Tibial artery (tissue), 4 donors: ENCODE measurements around the gene P2RY1.

Experiments used
- DNase-seq, 2 donors: peaks; one replicate each; pipeline ENCODE4 v3.0.0-alpha.2; 2019
- H3K27ac ChIP-seq, 2 donors: fragments of 200-600 bp; sonication (generic) in 1 of 2; 1 replicate in 1 of 2; 2 replicates in 1 of 2; pipeline ENCODE4 v1.5.1; 2018 to 2019; ENCODE audit warnings: mild to moderate bottlenecking in 1 of 2
- H3K27me3 ChIP-seq, 2 donors: fragments of 200-600 bp; sonication (generic) in 1 of 2; one replicate each; pipeline versions ENCODE4 v1.5.1 to v1.6.0; 2016 to 2019
- H3K36me3 ChIP-seq, 3 donors: fragments of 200-600 bp; sonication (generic) in 2 of 3; one replicate each; pipeline ENCODE4 v1.5.1; 2016 to 2019; ENCODE audit warnings: mild to moderate bottlenecking in 2 of 3
- H3K4me1 ChIP-seq, 4 donors: fragments of 200-600 bp; sonication (generic) in 2 of 4; 1 replicate in 3 of 4; 2 replicates in 1 of 4; pipeline ENCODE4 v1.5.1; 2016 to 2019
- H3K4me3 ChIP-seq, 2 donors: fragments of 200-600 bp; sonication (generic) in 1 of 2; 1 replicate in 1 of 2; 2 replicates in 1 of 2; pipeline ENCODE4 v1.5.1; 2018 to 2019; ENCODE audit warnings: mild to moderate bottlenecking in 2 of 2
- H3K9me3 ChIP-seq, 3 donors: fragments of 200-600 bp; sonication (generic) in 1 of 3; one replicate each; pipeline ENCODE4 v1.5.1; 2016 to 2019
- intact Hi-C: fragments of 100-400 bp; cut with DNase I; formaldehyde crosslinking; loops from one replicate; pipeline ENCODE4 v1.15.0; 2023; ENCODE audit warnings: low total_unique reads
- TF ChIP-seq, protein P1 (sequence below), 2 experiments: fragments of 200-600 bp in 1 of 2; fragments of 450-650 bp in 1 of 2; IDR thresholded peaks; one replicate each; pipeline ENCODE4 v1.5.1; 2017 to 2019; ENCODE audit warnings: antibody characterized with exemption in 2 of 2, mild to moderate bottlenecking in 1 of 2, moderate library complexity in 1 of 2

The P2RY1 gene, protein sequence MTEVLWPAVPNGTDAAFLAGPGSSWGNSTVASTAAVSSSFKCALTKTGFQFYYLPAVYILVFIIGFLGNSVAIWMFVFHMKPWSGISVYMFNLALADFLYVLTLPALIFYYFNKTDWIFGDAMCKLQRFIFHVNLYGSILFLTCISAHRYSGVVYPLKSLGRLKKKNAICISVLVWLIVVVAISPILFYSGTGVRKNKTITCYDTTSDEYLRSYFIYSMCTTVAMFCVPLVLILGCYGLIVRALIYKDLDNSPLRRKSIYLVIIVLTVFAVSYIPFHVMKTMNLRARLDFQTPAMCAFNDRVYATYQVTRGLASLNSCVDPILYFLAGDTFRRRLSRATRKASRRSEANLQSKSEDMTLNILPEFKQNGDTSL

DNA sequence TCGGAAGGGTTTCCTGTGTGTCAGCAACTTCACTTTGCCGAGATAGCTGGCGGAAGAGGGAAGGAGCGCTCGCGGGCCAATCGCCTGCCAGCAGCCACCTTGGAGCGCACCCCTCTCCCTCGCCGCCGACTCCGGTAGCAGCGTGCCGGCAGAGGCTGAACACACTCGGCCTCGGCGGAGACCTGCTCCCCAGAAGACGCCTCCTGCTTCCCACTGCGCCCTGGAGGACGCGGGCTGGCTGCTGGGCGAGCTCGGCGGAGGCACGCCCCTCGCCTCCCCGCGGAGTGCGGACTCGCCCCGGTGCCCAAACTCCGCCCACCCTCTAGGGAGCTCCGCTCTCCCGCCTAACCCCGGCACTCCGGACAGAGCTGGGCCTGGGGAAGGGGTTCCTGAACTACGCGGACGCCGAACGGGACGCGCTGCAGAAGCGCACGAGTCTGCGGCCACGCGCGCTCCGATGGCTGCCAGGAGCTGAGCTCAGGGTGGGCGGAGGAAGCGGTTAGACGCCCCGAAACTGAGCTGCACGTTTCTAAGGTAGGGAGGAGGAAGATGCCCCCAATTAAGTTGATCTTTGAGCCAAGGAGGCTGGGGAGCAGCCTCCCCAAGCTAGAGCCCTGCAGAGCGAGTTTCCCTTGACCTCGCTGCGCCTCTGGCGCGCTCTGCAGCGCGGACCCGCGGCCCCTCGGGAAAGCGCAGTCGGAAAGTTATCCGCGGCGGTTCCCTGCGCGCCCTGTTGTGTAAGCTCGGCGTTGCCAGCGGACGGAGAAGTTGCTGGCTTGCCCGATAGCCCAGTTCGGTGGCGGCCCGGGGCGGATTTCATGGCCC is at the start of gene P2RY1:
P2RY1 (plus strand) TSS at position 356 of the 825 bp plus-strand sequence. CDS start 652 bp downstream, outside the sequence.
- intact Hi-C loops: no loop called here
- Histone ChIP-seq H3K9me3 (no peaks in the 10 kb centered on the region), H3K4me1 (peaks cover 0 to 25% (median 4%) of the 10 kb centered on the region in 4 donors), H3K27ac (peak within 1 kb of the TSS; percentile 2 to 18), H3K4me3 (peak within 1 kb of the TSS; percentile 59 to 76), H3K36me3 (no peaks in the 10 kb centered on the region), H3K27me3 (peaks cover 0 to 14% of the 10 kb centered on the region in 2 donors)
- TF ChIP-seq, protein P1, sequence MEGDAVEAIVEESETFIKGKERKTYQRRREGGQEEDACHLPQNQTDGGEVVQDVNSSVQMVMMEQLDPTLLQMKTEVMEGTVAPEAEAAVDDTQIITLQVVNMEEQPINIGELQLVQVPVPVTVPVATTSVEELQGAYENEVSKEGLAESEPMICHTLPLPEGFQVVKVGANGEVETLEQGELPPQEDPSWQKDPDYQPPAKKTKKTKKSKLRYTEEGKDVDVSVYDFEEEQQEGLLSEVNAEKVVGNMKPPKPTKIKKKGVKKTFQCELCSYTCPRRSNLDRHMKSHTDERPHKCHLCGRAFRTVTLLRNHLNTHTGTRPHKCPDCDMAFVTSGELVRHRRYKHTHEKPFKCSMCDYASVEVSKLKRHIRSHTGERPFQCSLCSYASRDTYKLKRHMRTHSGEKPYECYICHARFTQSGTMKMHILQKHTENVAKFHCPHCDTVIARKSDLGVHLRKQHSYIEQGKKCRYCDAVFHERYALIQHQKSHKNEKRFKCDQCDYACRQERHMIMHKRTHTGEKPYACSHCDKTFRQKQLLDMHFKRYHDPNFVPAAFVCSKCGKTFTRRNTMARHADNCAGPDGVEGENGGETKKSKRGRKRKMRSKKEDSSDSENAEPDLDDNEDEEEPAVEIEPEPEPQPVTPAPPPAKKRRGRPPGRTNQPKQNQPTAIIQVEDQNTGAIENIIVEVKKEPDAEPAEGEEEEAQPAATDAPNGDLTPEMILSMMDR (IDR thresholded peaks at IDR 0.05): no peak
- peak; percentile 57 to 72 for DNase-seq

DNA sequence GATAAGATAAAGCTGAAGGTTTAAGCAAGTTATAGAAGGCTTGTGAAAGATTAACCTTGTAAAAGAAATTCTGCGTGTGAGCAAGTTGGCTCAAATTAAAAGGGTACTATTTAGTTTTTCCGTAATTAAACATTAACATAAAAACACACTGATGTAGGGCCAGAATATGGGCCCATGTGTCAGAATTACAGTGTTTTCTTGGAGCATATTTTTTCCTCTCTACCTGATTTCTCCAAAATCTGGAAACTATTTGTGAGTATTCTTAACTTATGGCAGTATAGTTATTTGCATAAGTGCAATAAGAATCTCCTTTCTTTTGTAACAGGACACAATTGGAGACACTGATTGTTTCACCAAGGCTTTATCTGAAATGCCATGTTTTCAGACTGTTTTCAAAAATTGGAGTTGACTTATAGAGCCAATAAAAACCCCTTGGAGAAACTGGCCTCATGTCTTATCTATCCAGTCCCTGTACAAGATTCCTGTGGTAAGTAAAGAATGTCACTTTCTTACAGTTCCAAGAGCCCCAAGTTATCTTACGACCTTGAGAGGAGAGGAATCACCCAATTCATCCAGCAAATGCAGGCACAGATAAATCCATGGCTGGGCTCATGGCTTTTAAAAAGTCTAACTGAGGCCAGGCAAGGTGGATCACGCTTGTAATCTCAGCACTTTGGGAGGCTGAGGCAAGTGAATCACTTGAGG is 47.8 kb upstream of the P2RY1 start:
- Histone ChIP-seq H3K9me3 (peaks cover 0 to 4% (median 0%) of the 10 kb centered on the region in 3 donors), H3K27ac (no peak overlapping the region), H3K36me3 (no peaks in the 10 kb centered on the region), H3K27me3 (no peaks in the 10 kb centered on the region), H3K4me3 (no peak overlapping the region), H3K4me1 (no peaks in the 10 kb centered on the region)
- intact Hi-C loops: no loop called here
- TF ChIP-seq, protein P1 (IDR thresholded peaks at IDR 0.05): no peak
- DNase-seq: no peak

DNA sequence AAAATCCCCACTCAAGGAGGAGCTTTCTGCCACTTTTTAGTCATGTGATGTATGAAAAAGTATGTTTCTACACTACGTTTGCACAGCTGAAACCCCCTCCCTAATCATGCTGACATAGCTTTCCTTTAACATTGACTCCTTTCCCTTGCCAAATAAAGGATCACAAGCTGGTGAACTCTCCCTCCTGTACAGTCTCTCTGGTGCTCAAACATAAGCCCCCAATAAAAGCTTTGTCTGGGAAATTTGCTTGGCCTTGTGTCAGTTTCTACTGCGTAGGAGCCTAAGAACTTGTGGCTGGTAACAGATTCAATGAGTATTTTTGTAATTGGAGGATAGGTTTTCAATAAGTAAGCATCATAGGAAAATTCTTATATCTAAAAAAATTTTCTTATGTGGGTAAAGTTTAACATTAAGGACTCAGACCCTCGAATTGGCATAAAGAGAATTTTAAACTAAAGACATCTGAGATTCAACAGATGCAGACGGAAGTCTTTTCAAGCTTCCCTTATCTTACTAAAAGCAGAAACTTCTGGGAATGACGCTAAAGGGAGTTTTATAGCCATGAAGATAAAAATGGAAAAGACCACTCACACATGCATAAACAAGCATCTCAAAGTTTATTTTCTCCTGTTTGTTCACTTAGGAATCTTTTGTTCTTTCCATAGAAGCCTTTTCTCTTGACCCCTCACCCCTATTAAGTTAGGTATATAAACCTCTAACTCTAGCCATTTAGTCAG is 44.1 kb upstream of the P2RY1 start:
- H3K4me1 ChIP-seq: no peaks in the 10 kb centered on the region
- DNase-seq: no peak
- H3K36me3 ChIP-seq: no peaks in the 10 kb centered on the region
- no peak overlapping the region for H3K27ac ChIP-seq
- TF ChIP-seq, protein P1 (IDR thresholded peaks at IDR 0.05): no peak
- intact Hi-C loops: no loop called here
- peaks cover 0 to 4% (median 0%) of the 10 kb centered on the region in 3 donors for H3K9me3 ChIP-seq
- no peak overlapping the region for H3K4me3 ChIP-seq
- no peaks in the 10 kb centered on the region for H3K27me3 ChIP-seq

DNA sequence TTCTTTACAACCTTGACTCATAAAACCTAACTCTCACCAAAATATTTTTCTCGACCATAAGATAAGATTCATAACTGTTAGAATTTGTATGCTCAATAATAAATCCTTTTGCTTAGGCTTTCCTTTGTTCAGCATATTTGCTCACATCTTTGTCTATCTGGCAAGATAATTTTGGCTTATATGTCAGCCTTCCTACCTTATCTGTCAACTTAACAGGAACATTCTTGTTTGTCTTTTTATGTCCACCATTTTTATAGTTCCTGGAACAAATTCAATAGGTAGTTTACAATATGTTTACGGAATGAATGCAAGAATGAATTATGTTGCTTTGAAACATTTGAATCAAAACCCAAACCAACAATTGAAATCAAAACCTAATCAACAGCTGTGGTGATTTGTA is 41.0 kb upstream of the P2RY1 start:
- TF ChIP-seq, protein P1 (IDR thresholded peaks at IDR 0.05): no peak
- no peaks in the 10 kb centered on the region for H3K27me3 ChIP-seq
- intact Hi-C loops: no loop called here
- no peaks in the 10 kb centered on the region for H3K9me3 ChIP-seq
- H3K27ac ChIP-seq: no peak overlapping the region
- no peaks in the 10 kb centered on the region for H3K36me3 ChIP-seq
- no peaks in the 10 kb centered on the region for H3K4me1 ChIP-seq
- no peak for DNase-seq
- H3K4me3 ChIP-seq: no peak overlapping the region
